H9 (cell line): ENCODE data around the gene AGR3. TPM values are rescaled to one million over a fixed set of nuclear protein-coding genes. Genes with fewer than 3 reads are reported as not detected.

Source experiments
- DNase-seq: peaks from one replicate; pipeline ENCODE4 v3.0.0-alpha.2; 2017
- H2AFZ ChIP-seq: one replicate; pipeline ENCODE4 v1.6.1; 2013; ENCODE audit warnings: mild to moderate bottlenecking, low read length, control low read depth, moderate library complexity
- H2AK5ac ChIP-seq: 2 replicates; pipeline ENCODE4 v1.6.1; 2013; ENCODE audit warnings: low read length, control low read depth, mixed read lengths; ENCODE audit not compliant: insufficient read length
- H2BK120ac ChIP-seq: one replicate; pipeline ENCODE4 v1.6.1; 2013; ENCODE audit warnings: low read depth, mild to moderate bottlenecking, low read length, control low read depth, inconsistent platforms; ENCODE audit not compliant: poor library complexity, severe bottlenecking
- H2BK12ac ChIP-seq: 2 replicates; pipeline ENCODE4 v1.6.1; 2013; ENCODE audit warnings: low read length, control low read depth, mixed read lengths, low read depth; ENCODE audit not compliant: insufficient read length
- H2BK15ac ChIP-seq: 2 replicates; pipeline ENCODE4 v1.6.1; 2013; ENCODE audit warnings: low read depth, low read length, control low read depth
- H2BK20ac ChIP-seq: one replicate; pipeline ENCODE4 v1.6.1; 2013; ENCODE audit warnings: low read depth, mild to moderate bottlenecking, low read length, control low read depth, inconsistent platforms; ENCODE audit not compliant: poor library complexity, severe bottlenecking
- H2BK5ac ChIP-seq: 2 replicates; pipeline ENCODE4 v1.6.1; 2013; ENCODE audit warnings: low read length, control low read depth, mixed read lengths; ENCODE audit not compliant: insufficient read length
- H3K14ac ChIP-seq: 2 replicates; pipeline ENCODE4 v1.6.1; 2013; ENCODE audit warnings: low read length, control low read depth; ENCODE audit not compliant: insufficient read depth
- H3K18ac ChIP-seq: 2 replicates; pipeline ENCODE4 v1.6.1; 2013; ENCODE audit warnings: low read depth, mild to moderate bottlenecking, mixed read lengths, low read length, control low read depth; ENCODE audit not compliant: insufficient read length
- H3K23ac ChIP-seq: 2 replicates; pipeline ENCODE4 v1.6.1; 2013; ENCODE audit warnings: low read length, control low read depth, mixed read lengths, low read depth; ENCODE audit not compliant: insufficient read length
- H3K23me2 ChIP-seq: 2 replicates; pipeline ENCODE4 v1.6.1; 2013; ENCODE audit warnings: low read depth, mild to moderate bottlenecking, mixed read lengths, low read length, control low read depth; ENCODE audit not compliant: insufficient read length, poor library complexity, severe bottlenecking
- H3K27ac ChIP-seq: 2 replicates; pipeline ENCODE4 v1.5.1; 2013; ENCODE audit warnings: low read length, control low read depth, mixed read lengths, low read depth; ENCODE audit not compliant: insufficient read length
- H3K27me3 ChIP-seq: 2 replicates; pipeline ENCODE4 v1.6.1; 2013; ENCODE audit warnings: low read length, control low read depth, inconsistent platforms; ENCODE audit not compliant: insufficient read depth
- H3K4ac ChIP-seq: 2 replicates; pipeline ENCODE4 v1.6.1; 2013; ENCODE audit warnings: low read depth, mild to moderate bottlenecking, control low read depth, inconsistent platforms, low read length, moderate library complexity
- H3K4me1 ChIP-seq: 2 replicates; pipeline ENCODE4 v1.6.1; 2013; ENCODE audit warnings: low read length, control low read depth, inconsistent platforms; ENCODE audit not compliant: insufficient read depth
- H3K4me2 ChIP-seq: 2 replicates; pipeline ENCODE4 v1.6.1; 2013; ENCODE audit warnings: low read length, control low read depth, mixed read lengths; ENCODE audit not compliant: insufficient read length, insufficient read depth
- H3K56ac ChIP-seq: 2 replicates; pipeline ENCODE4 v1.6.1; 2013; ENCODE audit warnings: low read depth, mild to moderate bottlenecking, mixed read lengths, low read length, control low read depth; ENCODE audit not compliant: insufficient read length
- H3K79me1 ChIP-seq: 2 replicates; pipeline ENCODE4 v1.6.1; 2013; ENCODE audit warnings: low read depth, mild to moderate bottlenecking, moderate library complexity, low read length, control low read depth, inconsistent platforms; ENCODE audit not compliant: insufficient read depth, poor library complexity, severe bottlenecking
- H3K79me2 ChIP-seq: 2 replicates; pipeline ENCODE4 v1.6.1; 2013; ENCODE audit warnings: low read length, control low read depth, inconsistent platforms; ENCODE audit not compliant: insufficient read depth
- H3K9ac ChIP-seq: 2 replicates; pipeline ENCODE4 v1.6.1; 2013; ENCODE audit warnings: low read length, control low read depth, mixed read lengths; ENCODE audit not compliant: insufficient read length; ENCODE audit errors: extremely low read depth
- H3K9me3 ChIP-seq: one replicate; pipeline ENCODE4 v1.6.1; 2013; ENCODE audit warnings: low read depth, low read length, inconsistent platforms; ENCODE audit not compliant: control insufficient read depth
- H3T11ph ChIP-seq: one replicate; pipeline ENCODE4 v1.6.1; 2013; ENCODE audit warnings: mild to moderate bottlenecking, low read length, control low read depth, inconsistent platforms
- H4K20me1 ChIP-seq: one replicate; pipeline ENCODE4 v1.6.1; 2013; ENCODE audit not compliant: control insufficient read depth, insufficient read length, insufficient read depth
- H4K5ac ChIP-seq: 2 replicates; pipeline ENCODE4 v1.6.1; 2013; ENCODE audit warnings: low read depth, mild to moderate bottlenecking, mixed read lengths, low read length, control low read depth; ENCODE audit not compliant: insufficient read length
- H4K8ac ChIP-seq: replicated peaks from 2 replicates; pipeline ENCODE4 v1.6.1; 2013; ENCODE audit warnings: low read length, control low read depth, mixed read lengths, low read depth; ENCODE audit not compliant: insufficient read length
- H4K91ac ChIP-seq: 2 replicates; pipeline ENCODE4 v1.6.1; 2013; ENCODE audit warnings: low read depth, mild to moderate bottlenecking, moderate library complexity, mixed read lengths, low read length, control low read depth; ENCODE audit not compliant: insufficient read length
- H3K27ac Mint-ChIP-seq, 3 experiments: 2 replicates in 2 of 3; 3 replicates in 1 of 3; pipeline ENCODE4 v1.8.0; 2020 to 2021; ENCODE audit warnings: mixed read lengths in 3 of 3, mild to moderate bottlenecking in 1 of 3, moderate library complexity in 1 of 3
- H3K27me3 Mint-ChIP-seq: 2 replicates; pipeline ENCODE4 v1.8.0; 2021; ENCODE audit warnings: low read depth, mild to moderate bottlenecking, moderate library complexity, mixed read lengths
- H3K36me3 Mint-ChIP-seq, 3 experiments: 2 replicates in 2 of 3; 3 replicates in 1 of 3; pipeline ENCODE4 v1.8.0; 2020 to 2021; ENCODE audit warnings: low read depth in 3 of 3, mixed read lengths in 3 of 3; ENCODE audit not compliant: insufficient read depth in 1 of 3
- H3K4me1 Mint-ChIP-seq, 2 experiments: 2 replicates each; pipeline ENCODE4 v1.8.0; 2020; ENCODE audit warnings: mixed read lengths in 2 of 2
- H3K4me3 Mint-ChIP-seq, 2 experiments: 2 replicates in 1 of 2; 3 replicates in 1 of 2; pipeline ENCODE4 v1.8.0; 2020 to 2021; ENCODE audit warnings: mild to moderate bottlenecking in 2 of 2, mixed read lengths in 2 of 2, moderate library complexity in 1 of 2
- H3K9me3 Mint-ChIP-seq, 2 experiments: 2 replicates in 1 of 2; 3 replicates in 1 of 2; pipeline ENCODE4 v1.8.0; 2020; ENCODE audit warnings: mild to moderate bottlenecking in 2 of 2, mixed read lengths in 2 of 2, moderate library complexity in 1 of 2
- WGBS: extraction: QIAGEN DNeasy Blood & Tissue Kit; methylation state at CpG from one replicate; pipeline ENCODE4 v1.1.7; 2013; ENCODE audit warnings: missing lambda C conversion rate, low lambda C conversion rate, mixed read lengths; ENCODE audit not compliant: insufficient read length; ENCODE audit errors: extremely low coverage; 5-methylcytosine and 5-hydroxymethylcytosine counted together
- total RNA-seq: library from RNA; stranded (reverse); gene quantifications from 2 replicates; pipeline ENCODE4 v1.2.1, GENCODE V29; 2021
- TF ChIP-seq, protein P1 (sequence below): fragments of 200-600 bp; sonication (generic); conservative IDR thresholded peaks from 3 replicates; pipeline ENCODE4 v1.8.0; 2021; ENCODE audit warnings: antibody characterized with exemption, mild to moderate bottlenecking

AGR3 gene
- total RNA-seq, 1 experiment from 2014 or later = not detected

DNA sequence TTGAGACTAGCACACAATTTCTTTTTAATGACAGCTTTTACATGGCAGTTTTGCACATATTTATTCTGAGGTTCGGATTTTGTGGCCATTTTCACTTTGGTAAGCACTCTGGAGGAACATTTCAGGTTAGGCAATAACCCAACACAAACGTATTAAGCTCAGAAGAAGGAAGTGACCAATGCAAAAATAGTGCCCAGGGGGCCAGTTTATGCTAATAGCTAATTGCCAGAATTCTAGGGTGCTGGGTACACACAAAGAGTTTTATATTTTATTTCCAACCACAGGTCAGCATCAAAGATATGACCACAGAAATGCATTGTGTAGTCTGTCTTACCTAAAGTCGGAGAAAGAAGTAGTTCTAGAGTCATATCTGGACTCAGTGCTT, 68.6 kb downstream of the AGR3 start:
- no peak overlapping the region for H3K14ac ChIP-seq
- H3K4me3 Mint-ChIP-seq = no peak overlapping the region
- DNase-seq = no peak
- no peaks in the 10 kb centered on the region for H3K4me1 ChIP-seq
- H2BK120ac ChIP-seq = no peak overlapping the region
- TF ChIP-seq, protein P1, sequence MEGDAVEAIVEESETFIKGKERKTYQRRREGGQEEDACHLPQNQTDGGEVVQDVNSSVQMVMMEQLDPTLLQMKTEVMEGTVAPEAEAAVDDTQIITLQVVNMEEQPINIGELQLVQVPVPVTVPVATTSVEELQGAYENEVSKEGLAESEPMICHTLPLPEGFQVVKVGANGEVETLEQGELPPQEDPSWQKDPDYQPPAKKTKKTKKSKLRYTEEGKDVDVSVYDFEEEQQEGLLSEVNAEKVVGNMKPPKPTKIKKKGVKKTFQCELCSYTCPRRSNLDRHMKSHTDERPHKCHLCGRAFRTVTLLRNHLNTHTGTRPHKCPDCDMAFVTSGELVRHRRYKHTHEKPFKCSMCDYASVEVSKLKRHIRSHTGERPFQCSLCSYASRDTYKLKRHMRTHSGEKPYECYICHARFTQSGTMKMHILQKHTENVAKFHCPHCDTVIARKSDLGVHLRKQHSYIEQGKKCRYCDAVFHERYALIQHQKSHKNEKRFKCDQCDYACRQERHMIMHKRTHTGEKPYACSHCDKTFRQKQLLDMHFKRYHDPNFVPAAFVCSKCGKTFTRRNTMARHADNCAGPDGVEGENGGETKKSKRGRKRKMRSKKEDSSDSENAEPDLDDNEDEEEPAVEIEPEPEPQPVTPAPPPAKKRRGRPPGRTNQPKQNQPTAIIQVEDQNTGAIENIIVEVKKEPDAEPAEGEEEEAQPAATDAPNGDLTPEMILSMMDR = no peak
- H3K79me2 ChIP-seq = no peaks in the 10 kb centered on the region
- no peak overlapping the region for H2BK12ac ChIP-seq
- H3K9me3 Mint-ChIP-seq = no peaks in the 10 kb centered on the region; a peak in 1 of 5 replicates
- no peak overlapping the region for H4K91ac ChIP-seq
- H4K8ac ChIP-seq = no peak overlapping the region
- no peak overlapping the region for H3K4ac ChIP-seq
- H3K9ac ChIP-seq = no peak overlapping the region
- H3K27ac Mint-ChIP-seq = no peak overlapping the region
- H3K4me1 Mint-ChIP-seq = peaks cover 0 to 3% of the 10 kb centered on the region in 2 experiments; a peak in 1 of 4 replicates
- H2BK20ac ChIP-seq = no peak overlapping the region
- no peak overlapping the region for H3K4me2 ChIP-seq
- no CpG with 5 or more reads among the region's 3 CpGs for WGBS
- H2AFZ ChIP-seq = no peak overlapping the region
- no peak overlapping the region for H2BK15ac ChIP-seq
- H3K23me2 ChIP-seq = no peaks in the 10 kb centered on the region
- H3K9me3 ChIP-seq = no peaks in the 10 kb centered on the region
- no peaks in the 10 kb centered on the region for H3K27me3 Mint-ChIP-seq
- H2AK5ac ChIP-seq = no peak overlapping the region
- H3K18ac ChIP-seq = no peak overlapping the region
- H3K79me1 ChIP-seq = no peaks in the 10 kb centered on the region
- no peak overlapping the region for H4K5ac ChIP-seq
- no peak overlapping the region for H2BK5ac ChIP-seq
- no peak overlapping the region for H3K23ac ChIP-seq
- no peaks in the 10 kb centered on the region for H3K36me3 Mint-ChIP-seq
- no peak overlapping the region for H3K56ac ChIP-seq
- no peaks in the 10 kb centered on the region for H4K20me1 ChIP-seq
- no peak overlapping the region for H3T11ph ChIP-seq
- no peak overlapping the region for H3K27ac ChIP-seq
- no peaks in the 10 kb centered on the region for H3K27me3 ChIP-seq
